GM18909 (cell line): Measurements from ENCODE around the gene RCHY1.
"Not testable (repeated sequence)": the region's sequence is repeated elsewhere in the genome, so short reads cannot be mapped to it uniquely, and the experiment has no call there.

Experiments used
- ATAC-seq: cut with Tn5 transposase; IDR thresholded peaks from one replicate; pipeline ENCODE4 v1.9.1; 2021; ENCODE audit warnings: mild to moderate bottlenecking; ENCODE audit not compliant: unreplicated experiment, poor library complexity

Gene RCHY1

DNA sequence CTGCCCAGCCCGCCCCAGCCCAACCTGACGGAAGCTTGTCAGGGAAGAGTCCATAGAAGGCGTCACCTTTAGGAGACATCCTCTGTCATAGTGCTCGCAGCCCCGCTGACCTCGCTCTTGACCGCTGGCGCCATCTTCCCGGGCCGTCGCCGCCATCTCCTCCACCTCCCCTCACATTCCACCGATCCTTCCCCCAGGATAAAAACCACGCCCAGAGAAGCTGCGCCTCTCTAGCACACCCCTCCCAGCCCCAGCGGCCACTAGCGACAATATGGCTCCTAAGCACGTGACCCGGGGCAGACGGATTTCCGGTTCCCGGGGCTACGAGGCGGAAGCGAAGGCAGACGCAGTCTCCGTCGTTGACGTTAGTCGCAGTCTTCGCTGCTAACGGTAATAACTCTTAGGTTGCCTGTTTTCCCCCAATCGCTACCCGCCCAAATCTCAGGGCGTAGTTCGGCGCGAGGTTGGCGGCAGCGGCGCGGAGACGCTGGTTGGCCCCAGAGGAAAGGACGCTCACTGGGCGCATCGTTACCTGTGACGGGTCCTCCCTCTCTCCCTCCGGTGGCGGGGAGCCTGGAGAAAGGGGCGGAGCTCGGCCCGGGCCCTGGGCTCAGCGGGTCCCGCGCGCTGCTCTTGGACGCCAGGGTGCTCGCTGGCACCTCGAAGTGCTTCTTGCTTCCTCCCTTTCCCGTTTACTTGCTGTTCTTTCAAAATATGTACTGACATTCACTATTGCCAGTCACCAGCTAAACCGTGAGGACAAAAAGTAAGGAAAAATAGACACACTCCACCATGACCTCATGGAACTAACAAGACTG lies at the start of gene RCHY1, which contains the start of gene THAP6:
RCHY1 (minus strand) TSS at position 273 of the 818 bp plus-strand sequence; CDS start at position 156, 117 bp downstream.
THAP6 (plus strand) TSS at position 343 of the 818 bp plus-strand sequence. CDS start 980 bp downstream, outside the sequence.
- ATAC-seq: peak; percentile 95

DNA sequence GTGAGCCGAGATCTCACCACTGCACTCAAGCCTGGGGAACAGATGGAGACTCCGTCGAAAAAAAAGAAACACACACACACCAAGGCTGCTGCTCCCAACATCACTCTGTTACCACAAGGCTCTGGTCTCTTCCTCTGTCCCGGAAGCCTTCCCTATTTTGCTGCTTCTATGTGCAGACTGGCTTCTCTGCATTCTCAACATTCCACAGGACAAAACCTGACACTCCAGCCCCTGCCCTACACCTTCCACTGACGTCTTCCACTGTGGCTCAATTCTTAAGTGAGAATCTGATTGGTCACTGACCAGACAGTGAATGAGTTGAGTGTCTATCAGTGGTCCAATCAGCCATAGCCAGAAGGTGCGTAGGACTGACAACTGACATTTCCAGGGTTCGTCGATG lies 47.6 kb upstream of the RCHY1 start:
- no peak for ATAC-seq

DNA sequence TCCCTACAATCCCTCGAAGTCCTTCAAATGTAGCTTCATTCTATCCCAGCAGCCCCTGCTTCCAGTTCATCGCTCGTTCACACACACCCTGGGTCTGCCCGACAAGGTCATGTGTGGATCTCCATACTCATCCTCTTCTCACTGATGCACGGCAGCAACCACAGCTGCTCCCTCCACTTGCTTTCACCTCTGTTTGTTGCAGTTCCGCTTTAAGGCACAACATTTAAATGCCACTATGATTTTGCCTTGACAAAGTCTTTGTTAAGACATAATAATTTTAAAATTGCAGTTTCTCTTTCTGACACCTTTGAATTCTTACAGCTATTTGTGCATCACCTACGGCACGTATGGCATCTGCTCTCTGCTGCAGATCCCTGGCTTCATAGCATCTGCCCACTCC lies 43.5 kb upstream of the RCHY1 start:
- no peak for ATAC-seq

DNA sequence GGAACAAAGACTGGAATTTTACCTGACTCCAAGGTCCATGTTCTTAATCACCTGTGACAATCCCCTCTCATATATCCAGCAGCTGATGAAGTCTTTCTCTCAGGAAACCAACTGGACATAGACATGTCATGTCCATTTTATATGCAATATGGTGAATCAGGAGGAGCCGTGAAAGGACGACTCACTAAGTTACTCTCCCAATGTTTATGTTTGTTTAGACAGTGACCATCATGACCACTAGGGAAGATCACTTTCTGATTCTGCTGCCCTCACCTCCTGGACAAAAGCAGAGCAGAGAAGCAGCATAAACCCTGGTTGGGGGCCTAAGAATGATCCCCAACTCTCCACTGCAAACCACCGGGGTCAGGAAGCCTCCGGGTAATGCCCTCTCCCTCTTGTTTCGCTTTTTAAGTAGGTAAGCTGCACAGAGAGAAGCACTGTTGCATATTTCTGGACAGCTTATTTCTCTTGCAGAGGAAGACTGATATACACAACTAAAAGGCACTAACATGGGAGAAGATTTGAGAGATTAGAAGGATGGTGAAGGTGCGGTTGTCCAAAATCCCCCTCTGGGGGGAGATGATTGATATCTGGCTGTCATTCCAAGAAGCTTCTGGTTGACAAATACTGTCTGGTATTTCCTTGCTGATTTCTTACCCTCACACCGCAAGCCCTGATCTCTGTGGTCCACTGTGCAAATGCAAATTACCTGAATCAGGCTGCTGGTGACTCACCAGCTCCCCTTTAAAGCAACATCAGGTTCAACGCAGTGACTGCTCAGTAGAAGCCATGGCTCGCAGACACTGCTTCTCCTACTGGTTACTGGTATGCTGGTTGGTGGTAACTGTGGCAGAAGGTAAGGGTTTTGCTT lies 41.3 kb upstream of the RCHY1 start, which contains the start of gene ODAPH:
ODAPH (plus strand) TSS at position 773 of the 871 bp plus-strand sequence; CDS start at position 790, 17 bp downstream.
- peak; percentile 97 for ATAC-seq

DNA sequence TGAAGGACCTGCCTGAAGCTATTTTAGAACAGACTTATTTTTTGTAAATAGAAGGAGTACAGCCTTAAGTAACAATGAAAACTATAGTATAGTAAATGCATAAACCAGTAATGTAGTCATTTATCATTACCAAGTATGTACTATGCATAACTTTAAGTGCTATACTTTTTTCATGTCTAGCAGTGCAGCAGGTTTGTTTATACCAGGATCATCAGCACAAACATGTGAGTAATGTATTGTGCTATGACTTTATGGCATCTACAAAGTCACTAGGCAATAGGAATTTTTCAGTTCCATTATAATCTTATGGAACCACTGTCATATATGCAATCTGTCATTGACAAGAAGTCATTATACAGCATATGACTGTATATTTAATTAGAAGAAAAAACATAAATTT lies 38.2 kb upstream of the RCHY1 start:
- no peak for ATAC-seq

DNA sequence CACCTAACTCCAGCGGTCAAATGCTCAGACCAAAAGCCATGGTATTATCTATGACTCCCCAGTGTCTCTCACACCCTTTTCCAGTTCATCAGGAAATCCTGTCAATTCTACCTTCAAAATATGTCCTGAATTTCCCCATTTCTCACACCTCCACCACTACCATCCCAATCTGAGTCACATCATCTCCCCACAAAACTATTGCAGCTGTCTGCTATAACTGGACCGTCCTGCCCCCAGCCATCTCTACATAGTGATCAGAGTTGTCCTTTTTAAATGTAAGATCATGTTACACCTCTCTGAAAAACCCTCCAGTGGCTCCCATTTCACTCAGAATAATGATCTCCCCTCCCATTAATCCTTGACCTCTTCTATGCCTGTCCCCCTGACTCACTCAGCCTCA lies 34.8 kb upstream of the RCHY1 start:
- no peak for ATAC-seq

DNA sequence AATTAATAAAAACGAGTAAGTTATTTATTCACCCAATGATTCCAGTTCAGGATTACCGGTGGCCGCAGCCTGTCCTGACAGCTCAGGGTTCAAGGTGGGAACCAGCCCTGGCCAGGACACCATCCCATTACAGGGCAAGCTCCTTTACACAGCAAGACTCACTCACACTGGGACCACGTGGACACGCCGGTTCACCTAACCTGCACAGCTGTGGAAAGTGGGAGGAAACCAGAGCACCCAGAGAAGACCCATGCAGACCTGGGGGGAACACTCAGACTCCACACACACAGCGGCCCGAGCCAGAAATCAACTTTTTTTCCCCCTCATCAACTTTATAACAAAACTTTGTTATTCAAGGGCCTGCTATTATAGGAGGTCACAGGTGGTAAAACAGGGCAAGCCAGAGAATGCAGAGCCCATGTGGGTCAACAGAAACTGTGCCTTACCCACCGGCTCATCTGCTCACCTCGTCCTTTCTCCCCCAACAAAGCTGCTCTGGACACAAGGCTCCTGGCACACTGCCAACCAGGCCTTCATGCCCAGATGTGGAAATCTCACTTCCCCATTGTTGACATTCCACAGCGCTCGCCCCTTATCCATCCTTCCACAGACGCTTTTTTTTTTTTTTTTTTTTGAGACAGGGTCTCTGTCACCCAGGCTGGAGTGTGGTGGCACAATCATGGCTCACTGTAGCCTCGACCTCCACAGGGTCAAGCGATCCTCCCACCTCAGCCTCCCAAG lies 33.6 kb upstream of the RCHY1 start:
- ATAC-seq: no peak

DNA sequence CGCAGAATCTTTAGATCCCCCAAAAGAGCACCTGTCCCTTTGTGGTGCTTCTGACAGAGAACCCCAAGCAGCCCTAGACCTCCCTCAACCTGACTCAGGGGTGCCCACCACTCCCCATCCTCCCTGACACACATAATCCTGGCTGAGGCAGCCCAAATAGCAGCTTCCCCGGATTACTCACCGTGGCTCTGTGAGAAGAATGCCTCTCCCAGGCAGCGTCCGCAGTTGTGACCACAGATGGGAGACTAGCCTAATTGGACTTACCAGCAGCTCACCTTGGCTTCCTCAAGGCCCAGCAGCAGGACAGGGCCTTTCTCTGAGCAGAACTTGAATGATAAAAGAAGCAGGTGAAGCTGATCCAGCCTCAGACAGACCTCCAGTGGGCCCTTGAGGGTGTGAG lies 31.3 kb upstream of the RCHY1 start:
- ATAC-seq: no peak

DNA sequence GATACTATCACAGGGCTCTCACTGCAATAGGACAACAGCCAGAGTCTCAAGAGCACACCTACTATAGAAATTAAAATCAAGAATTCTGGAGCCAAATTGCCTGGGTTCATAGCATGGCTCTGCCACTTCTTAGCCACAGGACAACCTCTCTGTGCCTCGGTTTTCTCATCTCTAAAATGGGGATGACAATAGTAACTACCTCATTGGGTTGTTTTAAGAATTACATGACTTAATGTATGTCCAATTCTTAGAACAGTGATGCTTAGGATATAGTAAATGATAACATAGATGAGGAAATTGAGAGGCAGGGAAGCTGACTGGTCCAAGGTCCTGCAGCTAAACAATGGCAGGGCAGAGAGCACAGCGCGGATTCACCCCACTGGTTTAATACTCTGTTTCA lies 30.7 kb upstream of the RCHY1 start:
- ATAC-seq: no peak

DNA sequence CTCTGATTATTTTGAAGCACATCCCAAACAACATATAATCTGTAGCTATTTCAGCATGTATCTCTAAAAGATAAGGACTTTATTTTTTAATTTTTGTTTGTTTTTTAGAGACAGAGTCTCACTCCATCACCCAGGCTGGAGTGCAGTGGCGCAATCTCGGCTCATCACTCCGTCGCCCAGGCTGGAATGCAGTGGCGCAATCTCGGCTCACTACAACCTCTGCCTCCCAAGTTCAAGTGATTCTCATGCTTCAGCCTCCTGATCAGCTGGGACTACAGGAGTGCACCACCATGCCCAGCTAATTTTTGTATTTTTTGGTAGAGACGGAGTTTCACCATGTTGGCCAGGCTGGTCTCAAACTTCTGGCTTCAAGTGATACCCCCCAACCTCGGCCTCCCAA lies 30.0 kb upstream of the RCHY1 start:
- ATAC-seq: not testable (repeated sequence)

DNA sequence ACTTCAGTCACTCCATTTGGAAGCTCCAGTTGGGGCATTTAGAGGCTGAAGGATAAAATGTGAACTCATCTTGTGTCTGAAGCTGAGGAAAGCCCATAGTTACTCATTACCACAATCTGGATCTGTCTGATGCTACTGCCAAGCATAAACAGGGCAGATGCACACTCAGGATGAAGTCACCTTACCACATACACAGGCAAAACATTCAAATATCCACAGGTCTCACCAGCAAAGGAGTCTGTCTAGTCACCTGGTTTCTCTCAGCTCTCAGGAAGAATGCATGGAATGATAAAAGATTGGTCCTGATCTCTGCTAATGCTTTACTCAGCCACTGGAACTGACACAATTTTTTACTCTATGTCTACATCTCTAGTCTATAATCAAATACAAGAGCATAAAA lies 28.6 kb upstream of the RCHY1 start:
- no peak for ATAC-seq

DNA sequence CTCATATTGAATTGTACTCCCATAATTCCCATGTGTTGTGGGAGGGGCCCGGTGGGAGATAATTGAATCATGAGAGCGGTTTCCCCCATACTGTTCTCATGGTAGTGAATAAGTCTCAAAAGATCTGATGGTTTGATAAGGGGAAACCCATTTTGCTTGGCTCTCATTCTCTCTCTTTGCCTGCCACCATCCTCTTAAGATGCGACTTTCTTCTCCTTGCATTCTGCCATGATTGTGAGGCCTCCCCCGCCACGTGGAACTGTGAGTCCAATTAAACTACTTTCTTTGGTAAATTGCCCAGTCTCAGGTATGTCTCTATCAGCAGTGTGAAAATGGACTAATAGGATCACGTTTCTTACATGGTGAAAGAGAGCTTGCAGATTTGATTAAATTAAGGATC lies 23.1 kb upstream of the RCHY1 start:
- ATAC-seq: not testable (repeated sequence)

DNA sequence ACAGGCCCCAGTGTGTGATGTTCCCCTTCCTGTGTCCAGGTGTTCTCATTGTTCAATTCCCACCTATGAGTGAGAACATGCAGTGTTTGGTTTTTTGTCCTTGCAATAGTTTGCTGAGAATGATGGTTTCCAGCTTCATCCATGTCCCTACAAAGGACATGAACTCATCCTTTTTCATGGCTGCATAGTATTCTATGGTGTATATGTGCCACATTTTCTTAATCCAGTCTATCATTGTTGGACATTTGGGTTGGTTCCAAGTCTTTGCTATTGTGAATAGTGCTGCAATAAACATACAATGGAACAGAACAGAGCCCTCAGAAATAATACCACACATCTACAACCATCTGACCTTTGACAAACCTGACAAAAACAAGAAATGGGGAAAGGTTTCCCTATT lies 19.7 kb upstream of the RCHY1 start:
- not testable (repeated sequence) for ATAC-seq

DNA sequence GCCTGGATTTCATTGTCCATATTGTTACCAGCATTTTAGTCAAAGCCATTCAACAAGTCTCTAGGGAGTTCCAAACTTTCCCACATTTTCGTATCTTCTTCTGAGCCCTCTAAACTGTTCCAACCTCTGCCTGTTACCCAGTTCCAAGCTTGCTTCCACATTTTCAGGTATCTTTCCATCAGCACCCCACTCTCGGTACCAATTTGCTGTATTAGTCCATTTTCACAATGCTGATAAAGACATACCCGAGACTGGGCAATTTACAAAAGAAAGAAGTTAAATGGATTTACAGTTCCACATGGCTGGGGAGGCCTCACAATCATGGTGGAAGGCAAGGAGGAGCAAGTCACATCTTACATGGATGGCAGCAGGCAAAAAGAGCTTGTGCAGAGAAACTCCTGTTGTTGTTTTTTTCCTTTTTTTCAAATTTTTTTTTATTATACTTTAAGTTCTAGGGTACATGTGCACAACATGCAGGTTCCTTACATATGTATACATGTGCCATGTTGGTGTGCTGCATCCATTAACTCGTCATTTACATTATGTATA lies 19.2 kb upstream of the RCHY1 start:
- ATAC-seq: not testable (repeated sequence)

DNA sequence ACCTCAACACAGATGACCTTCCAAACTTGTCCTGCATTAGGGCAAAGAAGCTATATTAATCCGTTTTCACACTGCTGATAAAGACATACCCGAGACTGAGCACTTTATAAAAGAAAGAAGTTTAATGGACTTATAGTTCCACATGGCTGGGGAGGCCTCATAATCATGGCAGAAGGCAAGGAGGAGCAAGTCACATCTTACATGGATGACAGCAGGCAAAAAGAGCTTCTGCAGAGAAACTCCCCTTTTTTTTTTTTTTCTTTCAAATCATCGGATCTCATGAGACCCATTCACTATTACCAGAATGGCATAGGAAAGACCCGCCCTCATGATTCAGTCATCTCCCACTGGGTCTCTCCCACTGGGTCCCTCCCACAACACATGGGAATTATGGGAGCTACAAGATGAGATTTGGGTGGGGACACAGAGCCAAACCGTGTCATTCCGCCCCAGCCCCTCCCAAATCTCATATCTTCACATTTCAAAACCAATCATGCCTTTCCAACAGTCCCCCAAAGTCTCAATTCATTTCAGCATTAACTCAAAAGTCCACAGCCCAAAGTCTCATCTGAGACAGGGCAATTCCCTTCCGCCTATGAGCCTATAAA lies 17.4 kb upstream of the RCHY1 start:
- ATAC-seq: not testable (repeated sequence)

DNA sequence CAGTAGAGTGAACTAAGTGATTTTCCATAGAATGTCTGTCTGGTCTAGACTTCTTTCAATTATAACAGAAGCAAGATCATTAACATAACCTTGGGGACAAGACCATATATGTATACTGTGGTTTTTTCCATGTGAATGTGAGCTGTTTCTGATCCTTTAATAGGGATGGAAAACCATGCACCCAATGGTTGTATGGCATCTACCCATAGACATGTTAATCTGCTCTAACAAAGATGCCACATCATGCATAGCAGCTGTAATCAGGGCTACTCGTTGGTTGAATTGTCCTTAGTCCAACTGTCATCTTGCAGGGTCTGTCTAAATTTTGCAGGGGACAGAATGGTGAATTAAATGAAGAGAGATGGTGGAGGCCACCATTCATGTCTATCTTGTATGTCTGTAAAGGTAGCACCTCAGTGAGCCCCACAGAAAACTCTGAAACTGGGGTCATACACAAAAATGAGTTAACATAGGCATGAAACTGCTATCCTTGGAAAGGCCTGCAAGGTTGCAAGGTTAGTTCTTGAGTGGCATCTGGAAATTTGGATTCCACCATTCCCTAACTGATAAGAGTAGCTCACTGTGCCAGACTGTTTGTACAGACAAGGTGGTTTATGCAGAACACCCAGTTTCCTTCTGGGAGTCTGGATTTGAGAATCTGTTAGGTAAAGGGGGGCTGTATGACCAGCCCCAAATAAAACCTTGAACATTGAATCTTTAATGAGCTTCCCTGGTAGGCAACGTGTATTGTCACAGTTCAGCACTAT lies 16.5 kb upstream of the RCHY1 start:
- ATAC-seq: no peak

DNA sequence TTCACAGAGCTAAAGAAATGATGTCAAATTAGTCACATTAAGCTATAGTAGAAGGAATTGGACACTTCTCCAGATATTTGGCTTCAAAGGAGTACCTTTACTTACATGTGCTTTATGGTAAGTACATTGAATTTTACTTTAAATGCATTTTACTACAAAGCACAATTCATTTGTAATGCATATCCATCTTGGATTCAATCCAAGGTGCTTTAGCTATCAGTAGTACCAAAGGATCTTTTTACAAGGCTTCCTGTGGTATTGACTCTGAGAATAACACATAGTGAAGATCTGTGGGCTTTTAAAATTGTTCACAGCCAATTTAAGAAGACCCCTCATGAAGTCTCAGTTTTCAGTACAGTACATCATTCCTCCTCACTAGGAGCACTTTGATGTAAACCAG lies 13.3 kb upstream of the RCHY1 start:
- no peak for ATAC-seq

DNA sequence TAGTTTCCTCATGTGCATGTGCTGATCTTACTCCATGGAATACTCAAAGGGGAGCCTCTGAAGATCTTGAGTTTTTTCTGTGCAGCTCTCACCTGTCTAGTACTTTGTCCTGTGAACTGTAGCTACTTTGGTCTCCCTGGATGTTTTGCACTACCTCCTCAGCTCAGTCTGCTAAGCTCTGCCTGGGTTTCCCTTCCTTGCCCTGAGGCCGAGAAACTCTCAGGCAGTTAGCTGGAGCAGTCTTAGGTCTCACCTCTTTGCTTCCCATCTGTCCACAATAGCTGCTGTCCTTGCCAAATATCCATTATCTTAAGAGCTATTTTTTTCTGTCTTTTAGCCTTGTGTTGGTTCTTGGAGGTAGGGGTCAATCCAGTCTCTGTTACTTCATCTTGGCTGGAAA lies 11.7 kb upstream of the RCHY1 start:
- no peak for ATAC-seq

DNA sequence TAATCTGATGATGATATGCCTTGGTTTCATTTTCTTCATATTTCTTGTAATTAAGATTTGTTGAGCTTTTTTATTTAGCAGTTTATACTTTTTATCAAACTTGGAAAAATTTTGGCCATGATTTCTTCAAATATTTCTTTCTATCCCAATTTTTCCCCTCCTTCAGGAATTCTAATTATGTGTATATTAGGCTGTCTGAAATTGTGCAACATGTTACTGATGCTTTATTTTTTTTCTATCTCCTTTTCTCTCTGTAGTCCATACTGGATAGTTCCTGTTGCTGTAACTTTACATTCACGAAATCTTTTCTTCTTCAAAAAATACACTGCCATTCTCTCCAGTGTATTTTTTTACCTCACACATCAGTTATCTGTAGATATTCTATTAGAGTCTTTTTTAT lies 10.9 kb upstream of the RCHY1 start:
- ATAC-seq: no peak
